Neural progenitor cell (in vitro differentiated cells): ENCODE results near the gene HDLBP. TPM values are rescaled to one million over a fixed set of nuclear protein-coding genes. Genes with fewer than 3 reads are reported as not detected.

Experiments used
- DNase-seq: peaks from one replicate; pipeline ENCODE4 v3.0.0-alpha.2; 2016; ENCODE audit warnings: low spot score
- H2AFZ ChIP-seq: fragments of 200-600 bp; sonication (generic); replicated peaks from 2 replicates; pipeline ENCODE4 v1.6.1; 2016; ENCODE audit warnings: antibody characterized with exemption
- H3F3A ChIP-seq: fragments of 200-600 bp; sonication (generic); 2 replicates; pipeline ENCODE4 v1.6.1; 2016; ENCODE audit warnings: antibody characterized with exemption, low read depth
- H3K27ac ChIP-seq: fragments of 200-600 bp; sonication (generic); 2 replicates; pipeline ENCODE4 v1.5.1; 2016; ENCODE audit warnings: mild to moderate bottlenecking
- H3K27me3 ChIP-seq: fragments of 200-600 bp; sonication (generic); 2 replicates; pipeline ENCODE4 v1.6.1; 2016; ENCODE audit warnings: mild to moderate bottlenecking, moderate library complexity
- H3K36me3 ChIP-seq: fragments of 200-600 bp; sonication (generic); 2 replicates; pipeline ENCODE4 v1.5.1; 2016
- H3K4me1 ChIP-seq: fragments of 200-600 bp; sonication (generic); 2 replicates; pipeline ENCODE4 v1.6.1; 2016; ENCODE audit warnings: mixed run types
- H3K4me2 ChIP-seq: fragments of 200-600 bp; sonication (generic); 2 replicates; pipeline ENCODE4 v1.6.1; 2016
- H3K4me3 ChIP-seq: fragments of 200-600 bp; sonication (generic); 2 replicates; pipeline ENCODE4 v1.5.1; 2016
- H3K79me2 ChIP-seq: fragments of 200-600 bp; sonication (generic); 2 replicates; pipeline ENCODE4 v1.6.1; 2016; ENCODE audit warnings: low read depth
- H3K9ac ChIP-seq: fragments of 200-600 bp; sonication (generic); 2 replicates; pipeline ENCODE4 v1.6.1; 2016
- H3K9me3 ChIP-seq: fragments of 200-600 bp; sonication (generic); 2 replicates; pipeline ENCODE4 v1.5.1; 2016; ENCODE audit warnings: low read depth
- H4K20me1 ChIP-seq: fragments of 200-600 bp; sonication (generic); 2 replicates; pipeline ENCODE4 v1.6.1; 2016; ENCODE audit warnings: low read depth
- H3K27ac Mint-ChIP-seq: 3 replicates; pipeline ENCODE4 v1.8.0; 2021; ENCODE audit warnings: mixed read lengths
- H3K27me3 Mint-ChIP-seq: 2 replicates; pipeline ENCODE4 v1.8.0; 2022; ENCODE audit warnings: low read depth, mild to moderate bottlenecking, inconsistent platforms, moderate library complexity, mixed read lengths; ENCODE audit not compliant: insufficient read depth
- H3K36me3 Mint-ChIP-seq: 3 replicates; pipeline ENCODE4 v1.8.0; 2021; ENCODE audit warnings: mixed read lengths
- H3K4me1 Mint-ChIP-seq: 3 replicates; pipeline ENCODE4 v1.8.0; 2021; ENCODE audit warnings: mixed read lengths
- H3K4me3 Mint-ChIP-seq: 3 replicates; pipeline ENCODE4 v1.8.0; 2021; ENCODE audit warnings: mild to moderate bottlenecking, moderate library complexity, mixed read lengths
- H3K9me3 Mint-ChIP-seq: 3 replicates; pipeline ENCODE4 v1.8.0; 2020; ENCODE audit warnings: mixed read lengths
- CTCF ChIP-seq: fragments of 200-600 bp; sonication (generic); IDR thresholded peaks from 2 replicates; pipeline ENCODE4 v1.5.1; 2017; ENCODE audit warnings: antibody characterized with exemption, mild to moderate bottlenecking
- EZH2 ChIP-seq: fragments of 200-600 bp; sonication (generic); IDR thresholded peaks from 2 replicates; pipeline ENCODE4 v1.6.1; 2017; ENCODE audit warnings: antibody characterized with exemption, mild to moderate bottlenecking, moderate library complexity
- EZH2phosphoT487 ChIP-seq: fragments of 200-600 bp; sonication (generic); IDR thresholded peaks from 2 replicates; pipeline ENCODE4 v1.6.1; 2017; ENCODE audit warnings: antibody characterized with exemption
- total RNA-seq: library from RNA; depleted of rRNA; stranded (reverse); fragments of >200 nt; gene quantifications from 2 replicates; pipeline ENCODE4 v1.2.3, GENCODE V29; 2015; ENCODE audit warnings: low replicate concordance

Gene HDLBP
- total RNA-seq, 1 donor from 2014 or later: 251 TPM

- H3K36me3 ChIP-seq: peaks cover 2% of the 10 kb centered on the region
- no peak overlapping the region for H3K4me3 ChIP-seq
- Mint-ChIP-seq H3K9me3 (no peaks in the 10 kb centered on the region), H3K4me1 (no peaks in the 10 kb centered on the region), H3K27ac (no peak overlapping the region), H3K27me3 (no peaks in the 10 kb centered on the region), H3K4me3 (no peak overlapping the region), H3K36me3 (peaks cover 50% of the 10 kb centered on the region)
- DNase-seq: no peak
- H2AFZ ChIP-seq: no peak overlapping the region
- H4K20me1 ChIP-seq: peaks cover 13% of the 10 kb centered on the region
- H3F3A ChIP-seq: no peaks in the 10 kb centered on the region
- no peaks in the 10 kb centered on the region for H3K27me3 ChIP-seq
- H3K79me2 ChIP-seq: no peaks in the 10 kb centered on the region
- no peak overlapping the region for H3K27ac ChIP-seq
- H3K9me3 ChIP-seq: no peaks in the 10 kb centered on the region
- H3K9ac ChIP-seq: no peak overlapping the region
- H3K4me1 ChIP-seq: no peaks in the 10 kb centered on the region
- no peak overlapping the region for H3K4me2 ChIP-seq
- TF ChIP-seq EZH2phosphoT487 (no peak), EZH2 (no peak), CTCF (no peak)
Measured at GRCh38 chr2:241240320-241241004, 75.0 kb downstream of the HDLBP start.

- no peaks in the 10 kb centered on the region for H3K27me3 ChIP-seq
- H3K27ac ChIP-seq: no peak overlapping the region
- H3K9me3 Mint-ChIP-seq: no peaks in the 10 kb centered on the region
- H3K4me2 ChIP-seq: no peak overlapping the region
- no peak overlapping the region for H3K9ac ChIP-seq
- H3K36me3 Mint-ChIP-seq: peaks cover 52% of the 10 kb centered on the region
- no peak overlapping the region for H3K4me3 Mint-ChIP-seq
- no peak overlapping the region for H3K4me3 ChIP-seq
- H3K36me3 ChIP-seq: peaks cover 2% of the 10 kb centered on the region
- no peaks in the 10 kb centered on the region for H3K9me3 ChIP-seq
- H4K20me1 ChIP-seq: peaks cover 16% of the 10 kb centered on the region
- TF ChIP-seq EZH2: no peak
- TF ChIP-seq CTCF: no peak
- TF ChIP-seq EZH2phosphoT487: no peak
- no peak overlapping the region for H2AFZ ChIP-seq
- no peaks in the 10 kb centered on the region for H3K4me1 Mint-ChIP-seq
- H3K79me2 ChIP-seq: no peaks in the 10 kb centered on the region
- no peaks in the 10 kb centered on the region for H3F3A ChIP-seq
- H3K27ac Mint-ChIP-seq: no peak overlapping the region
- no peaks in the 10 kb centered on the region for H3K4me1 ChIP-seq
- no peaks in the 10 kb centered on the region for H3K27me3 Mint-ChIP-seq
- DNase-seq: no peak
Measured at GRCh38 chr2:241239552-241240202, 75.8 kb downstream of the HDLBP start.

GRCh38 chr2:241238693-241239198 lies 76.7 kb downstream of the HDLBP start:
- no peak overlapping the region for H3K27ac Mint-ChIP-seq
- Histone ChIP-seq H3K4me1 (no peaks in the 10 kb centered on the region), H3K9me3 (no peaks in the 10 kb centered on the region), H4K20me1 (peaks cover 13% of the 10 kb centered on the region), H3F3A (no peaks in the 10 kb centered on the region), H3K9ac (no peak overlapping the region), H3K36me3 (peaks cover 2% of the 10 kb centered on the region), H2AFZ (no peak overlapping the region), H3K4me3 (no peak overlapping the region), H3K27ac (no peak overlapping the region), H3K4me2 (no peak overlapping the region), H3K27me3 (no peaks in the 10 kb centered on the region), H3K79me2 (no peaks in the 10 kb centered on the region)
- peaks cover 52% of the 10 kb centered on the region for H3K36me3 Mint-ChIP-seq
- H3K4me1 Mint-ChIP-seq: no peaks in the 10 kb centered on the region
- H3K4me3 Mint-ChIP-seq: no peak overlapping the region
- no peak for TF ChIP-seq EZH2
- no peak for TF ChIP-seq EZH2phosphoT487
- DNase-seq: no peak
- no peaks in the 10 kb centered on the region for H3K9me3 Mint-ChIP-seq
- H3K27me3 Mint-ChIP-seq: peaks cover 3% of the 10 kb centered on the region

GRCh38 chr2:241237949-241238371 lies 77.5 kb downstream of the HDLBP start:
- peaks cover 54% of the 10 kb centered on the region for H3K36me3 Mint-ChIP-seq

More at GRCh38 chr2:241237949-241238371, 77.5 kb downstream of the HDLBP start:
- Histone ChIP-seq H2AFZ (no peak overlapping the region), H3K4me1 (no peaks in the 10 kb centered on the region), H3K9ac (no peak overlapping the region), H4K20me1 (peaks cover 13% of the 10 kb centered on the region), H3K27ac (no peak overlapping the region), H3K36me3 (peaks cover 2% of the 10 kb centered on the region), H3K4me3 (no peak overlapping the region), H3K79me2 (no peaks in the 10 kb centered on the region), H3K4me2 (no peak overlapping the region), H3K9me3 (no peaks in the 10 kb centered on the region), H3F3A (no peaks in the 10 kb centered on the region), H3K27me3 (no peaks in the 10 kb centered on the region)
- TF ChIP-seq EZH2phosphoT487: no peak
- TF ChIP-seq EZH2: no peak
- no peak for TF ChIP-seq CTCF
- peaks cover 3% of the 10 kb centered on the region for H3K27me3 Mint-ChIP-seq
- H3K27ac Mint-ChIP-seq: no peak overlapping the region
- DNase-seq: no peak
- no peaks in the 10 kb centered on the region for H3K4me1 Mint-ChIP-seq
- no peak overlapping the region for H3K4me3 Mint-ChIP-seq
- H3K9me3 Mint-ChIP-seq: no peaks in the 10 kb centered on the region
